HG03439 (cell line): Measurements from ENCODE around the gene SH2D2A.

Source experiments
- ATAC-seq: cut with Tn5 transposase; IDR thresholded peaks from one replicate; pipeline ENCODE4 v1.9.1; 2021; ENCODE audit warnings: mild to moderate bottlenecking, moderate library complexity; ENCODE audit not compliant: unreplicated experiment

SH2D2A gene

GRCh38 chr1:156848461-156849150, 32.0 kb upstream of the SH2D2A start:
- no peak for ATAC-seq

GRCh38 chr1:156847591-156848460, 31.2 kb upstream of the SH2D2A start:
- no peak for ATAC-seq

- ATAC-seq, result no peak
Observed at GRCh38 chr1:156846643-156847042, 30.0 kb upstream of the SH2D2A start.

- ATAC-seq, result no peak
Observed at GRCh38 chr1:156845953-156846545, 29.4 kb upstream of the SH2D2A start.

- ATAC-seq, result no peak
Observed at GRCh38 chr1:156845055-156845952, 28.7 kb upstream of the SH2D2A start.

- ATAC-seq, result no peak
Observed at GRCh38 chr1:156844638-156845037, 28.0 kb upstream of the SH2D2A start.

- no peak for ATAC-seq
Observed at GRCh38 chr1:156844102-156844501, 27.5 kb upstream of the SH2D2A start.

GRCh38 chr1:156842618-156843300, 26.1 kb upstream of the SH2D2A start:
- ATAC-seq, result no peak

- ATAC-seq, result no peak
Observed at GRCh38 chr1:156841295-156841855, 24.7 kb upstream of the SH2D2A start.

GRCh38 chr1:156840898-156841279, 24.2 kb upstream of the SH2D2A start:
- ATAC-seq, result no peak

- ATAC-seq, result no peak
Observed at GRCh38 chr1:156840186-156840897, 23.7 kb upstream of the SH2D2A start.

- no peak for ATAC-seq
Observed at GRCh38 chr1:156839426-156840109, 22.9 kb upstream of the SH2D2A start.

GRCh38 chr1:156838972-156839371, 22.3 kb upstream of the SH2D2A start:
- ATAC-seq, result no peak

- ATAC-seq, result no peak
Observed at GRCh38 chr1:156836892-156837291, 20.2 kb upstream of the SH2D2A start.

- ATAC-seq, result no peak
Observed at GRCh38 chr1:156836041-156836654, 19.5 kb upstream of the SH2D2A start.

GRCh38 chr1:156834322-156834721, 17.7 kb upstream of the SH2D2A start:
- ATAC-seq, result no peak

- no peak for ATAC-seq
Observed at GRCh38 chr1:156833603-156834002, 17.0 kb upstream of the SH2D2A start.

GRCh38 chr1:156832434-156832833, 15.8 kb upstream of the SH2D2A start:
- no peak for ATAC-seq
